Tibial nerve (tissue), 4 donors: Measurements from ENCODE around the gene USP28. TPM values are rescaled to one million over a fixed set of nuclear protein-coding genes. Genes with fewer than 3 reads are reported as not detected.
A peak's percentile ranks its signal among the peaks of the same experiment; 100 is the strongest.

Source experiments
- DNase-seq, 2 donors: peaks; one replicate each; pipeline ENCODE4 v3.0.0-alpha.2; 2019; ENCODE audit warnings: low spot score in 2 of 2
- H3K27ac ChIP-seq, 4 donors: fragments of 200-600 bp; sonication (generic) in 3 of 4; one replicate each; pipeline ENCODE4 v1.5.1; 2017 to 2019; ENCODE audit warnings: mild to moderate bottlenecking in 1 of 4
- H3K27me3 ChIP-seq, 2 donors: fragments of 200-600 bp; sonication (generic) in 1 of 2; one replicate each; pipeline versions ENCODE4 v1.5.1 to v1.6.0; 2017 to 2019
- H3K36me3 ChIP-seq, 3 donors: fragments of 200-600 bp; sonication (generic); one replicate each; pipeline ENCODE4 v1.5.1; 2018 to 2019
- H3K4me1 ChIP-seq, 4 donors: fragments of 200-600 bp; sonication (generic) in 3 of 4; one replicate each; pipeline ENCODE4 v1.5.1; 2017 to 2019
- H3K4me3 ChIP-seq, 4 donors: fragments of 200-600 bp; sonication (generic) in 3 of 4; one replicate each; pipeline ENCODE4 v1.5.1; 2017 to 2019; ENCODE audit warnings: mild to moderate bottlenecking in 1 of 4, moderate library complexity in 1 of 4
- H3K9me3 ChIP-seq, 4 donors: fragments of 200-600 bp; sonication (generic) in 3 of 4; one replicate each; pipeline ENCODE4 v1.5.1; 2017 to 2019
- EP300 ChIP-seq, 2 donors: sonication (generic); formaldehyde crosslinking; IDR thresholded peaks; one replicate each; pipeline ENCODE4 v1.6.1; 2017; ENCODE audit warnings: antibody characterized with exemption in 2 of 2, mild to moderate bottlenecking in 1 of 2
- POLR2A ChIP-seq, 2 donors: fragments of 450-650 bp; IDR thresholded peaks; one replicate each; pipeline ENCODE4 v1.6.1; 2017; ENCODE audit warnings: antibody characterized with exemption in 2 of 2, mild to moderate bottlenecking in 2 of 2, moderate library complexity in 2 of 2
- WGBS, 2 donors: methylation state at CpG; one replicate each; pipeline ENCODE4 v1.1.5; 2018; 5-methylcytosine and 5-hydroxymethylcytosine counted together
- total RNA-seq, 4 donors: library from RNA; depleted of rRNA; stranded (reverse); fragments of >200 nt; gene quantifications; one replicate each; pipeline ENCODE4 v1.1.0, GENCODE V29; 2016
- TF ChIP-seq, protein P1 (sequence below), 5 experiments: fragments of 200-600 bp in 3 of 5; fragments of 450-650 bp in 2 of 5; sonication (generic) in 3 of 5; IDR thresholded peaks; one replicate each; pipeline ENCODE4 v1.5.1; 2016 to 2019; ENCODE audit warnings: antibody characterized with exemption in 5 of 5, mild to moderate bottlenecking in 3 of 5, moderate library complexity in 2 of 5

USP28 gene
- total RNA-seq, 4 donors from 2014 or later = 10.7 to 20.4 (median 15.4) TPM

- no peaks in the 10 kb centered on the region for H3K9me3 ChIP-seq
- H3K4me1 ChIP-seq = peaks cover 0 to under 1% (median 0%) of the 10 kb centered on the region in 4 donors
- peak within 1 kb of the TSS in 1 of 4 donors; percentile 53 for H3K27ac ChIP-seq
- no peaks in the 10 kb centered on the region for H3K36me3 ChIP-seq
- no peak for TF ChIP-seq POLR2A (IDR thresholded peaks at IDR 0.05)
- TF ChIP-seq EP300 (IDR thresholded peaks at IDR 0.05) = no peak
- TF ChIP-seq, protein P1, sequence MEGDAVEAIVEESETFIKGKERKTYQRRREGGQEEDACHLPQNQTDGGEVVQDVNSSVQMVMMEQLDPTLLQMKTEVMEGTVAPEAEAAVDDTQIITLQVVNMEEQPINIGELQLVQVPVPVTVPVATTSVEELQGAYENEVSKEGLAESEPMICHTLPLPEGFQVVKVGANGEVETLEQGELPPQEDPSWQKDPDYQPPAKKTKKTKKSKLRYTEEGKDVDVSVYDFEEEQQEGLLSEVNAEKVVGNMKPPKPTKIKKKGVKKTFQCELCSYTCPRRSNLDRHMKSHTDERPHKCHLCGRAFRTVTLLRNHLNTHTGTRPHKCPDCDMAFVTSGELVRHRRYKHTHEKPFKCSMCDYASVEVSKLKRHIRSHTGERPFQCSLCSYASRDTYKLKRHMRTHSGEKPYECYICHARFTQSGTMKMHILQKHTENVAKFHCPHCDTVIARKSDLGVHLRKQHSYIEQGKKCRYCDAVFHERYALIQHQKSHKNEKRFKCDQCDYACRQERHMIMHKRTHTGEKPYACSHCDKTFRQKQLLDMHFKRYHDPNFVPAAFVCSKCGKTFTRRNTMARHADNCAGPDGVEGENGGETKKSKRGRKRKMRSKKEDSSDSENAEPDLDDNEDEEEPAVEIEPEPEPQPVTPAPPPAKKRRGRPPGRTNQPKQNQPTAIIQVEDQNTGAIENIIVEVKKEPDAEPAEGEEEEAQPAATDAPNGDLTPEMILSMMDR (IDR thresholded peaks at IDR 0.05) = no peak
- H3K27me3 ChIP-seq = no peaks in the 10 kb centered on the region
- DNase-seq = no peak
- 81 to 85% methylated on average over 4 of the region's 4 CpGs for WGBS, 2 donors
- no peak within 1 kb of the TSS for H3K4me3 ChIP-seq
Measured at GRCh38 chr11:113779496-113779895, 95.9 kb downstream of the USP28 start, which contains the start of gene CLDN25. Gene CLDN25 (plus strand): TSS chr11:113779796. CDS start chr11:113779796, 0 bp downstream.

GRCh38 chr11:113778111-113778910 lies 97.1 kb downstream of the USP28 start:
- no peaks in the 10 kb centered on the region for H3K36me3 ChIP-seq
- H3K4me3 ChIP-seq = no peak overlapping the region
- no peak for DNase-seq
- no peak for TF ChIP-seq POLR2A (IDR thresholded peaks at IDR 0.05)
- TF ChIP-seq, protein P1 (IDR thresholded peaks at IDR 0.05) = no peak
- peak in 1 of 2 donors; percentile 49 for TF ChIP-seq EP300 (IDR thresholded peaks at IDR 0.05)
- no peaks in the 10 kb centered on the region for H3K9me3 ChIP-seq
- peaks cover 0 to 6% (median 0%) of the 10 kb centered on the region in 4 donors for H3K4me1 ChIP-seq
- H3K27me3 ChIP-seq = no peaks in the 10 kb centered on the region
- peak overlapping the region in 2 of 4 donors; percentile 27 to 53 for H3K27ac ChIP-seq
- 41 to 46% methylated on average over 11 of the region's 11 CpGs for WGBS, 2 donors

DNA sequence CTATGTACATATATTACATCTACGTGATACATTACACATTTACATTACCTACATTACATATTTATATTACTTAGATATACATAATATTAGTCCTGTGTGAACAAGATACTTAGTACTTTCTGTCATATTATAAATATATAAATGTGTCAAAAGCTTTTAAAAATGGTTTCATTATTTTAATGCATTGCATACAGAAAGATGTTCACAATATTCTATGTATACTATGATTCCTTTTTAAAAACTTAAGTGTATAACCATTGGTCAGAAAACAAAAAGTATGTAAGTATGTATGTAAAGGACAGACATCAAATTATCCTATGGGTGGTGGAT lies 101.2 kb downstream of the USP28 start:
- Histone ChIP-seq H3K4me1 (peaks cover 0 to 19% (median 4%) of the 10 kb centered on the region in 4 donors), H3K4me3 (peak overlapping the region; percentile 45 to 84 (median 60)), H3K36me3 (peaks cover 0 to 9% (median 0%) of the 10 kb centered on the region in 3 donors), H3K27ac (peak overlapping the region; percentile 72 to 90 (median 78)), H3K27me3 (no peaks in the 10 kb centered on the region), H3K9me3 (no peaks in the 10 kb centered on the region)
- TF ChIP-seq EP300 (IDR thresholded peaks at IDR 0.05) = no peak
- no peak for TF ChIP-seq POLR2A (IDR thresholded peaks at IDR 0.05)
- TF ChIP-seq, protein P1 (IDR thresholded peaks at IDR 0.05) = no peak
- 0% methylated on average over 1 of the region's 1 CpG for WGBS, 2 donors
- no peak for DNase-seq

DNA sequence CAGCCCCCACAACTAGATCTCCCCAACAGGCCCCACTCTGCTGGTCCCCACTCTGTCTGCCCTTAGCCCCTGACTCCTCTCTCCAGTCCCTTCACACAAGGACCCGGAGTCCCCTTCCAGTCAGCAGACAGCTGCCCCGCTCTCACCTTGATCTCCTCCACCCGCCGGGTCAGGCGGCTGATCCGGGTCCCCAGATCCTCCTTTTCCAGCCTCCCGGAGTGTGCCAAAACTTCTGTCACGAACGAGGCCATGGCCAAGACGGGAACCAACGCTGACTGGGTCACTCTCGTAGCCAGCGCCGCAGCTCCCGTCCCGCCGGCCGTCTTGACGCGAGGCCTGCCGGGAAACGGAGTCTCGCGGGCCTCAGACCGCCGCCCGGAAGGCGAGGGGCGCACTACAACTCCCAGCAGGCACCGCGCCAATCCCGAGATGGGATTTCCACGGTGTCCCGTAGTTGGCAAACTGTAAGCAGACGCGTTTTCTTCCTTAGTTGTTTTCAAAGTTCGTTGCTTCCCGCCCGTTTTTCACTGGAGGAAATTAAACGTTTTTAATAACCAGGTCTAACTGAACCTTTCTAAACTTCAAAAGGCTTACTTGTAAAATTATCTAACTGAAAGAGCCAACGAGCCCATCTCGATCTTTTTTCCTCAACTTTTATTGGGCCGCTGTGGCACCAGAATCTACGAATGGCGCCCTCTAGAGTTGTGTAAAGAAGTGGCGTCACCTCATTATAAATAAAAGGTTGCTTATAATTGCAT lies 101.8 kb downstream of the USP28 start, which contains the start of gene ZW10:
TSS of gene ZW10 (minus strand) at position 277 of the 758 bp plus-strand sequence. CDS start at position 251, 26 bp downstream.
- peaks cover 0 to 12% (median 0%) of the 10 kb centered on the region in 3 donors for H3K36me3 ChIP-seq
- H3K4me1 ChIP-seq = peaks cover 0 to 19% (median 4%) of the 10 kb centered on the region in 4 donors
- H3K4me3 ChIP-seq = peak within 1 kb of the TSS; percentile 45 to 84 (median 60)
- peak; percentile 95 to 97 for DNase-seq
- peak; percentile 79 to 90 for TF ChIP-seq EP300 (IDR thresholded peaks at IDR 0.05)
- TF ChIP-seq, protein P1 (IDR thresholded peaks at IDR 0.05) = peak; percentile 77 to 83 (median 81)
- TF ChIP-seq POLR2A (IDR thresholded peaks at IDR 0.05) = peak; percentile 22 to 42
- peak within 1 kb of the TSS; percentile 72 to 90 (median 78) for H3K27ac ChIP-seq
- H3K27me3 ChIP-seq = no peaks in the 10 kb centered on the region
- no peaks in the 10 kb centered on the region for H3K9me3 ChIP-seq
- 0% methylated on average over 36 to 39 of the region's 46 CpGs for WGBS, 2 donors
